PC-3 (cell line): Measurements from ENCODE around the gene FTO. TPM values are rescaled to one million over a fixed set of nuclear protein-coding genes. Genes with fewer than 3 reads are reported as not detected.

Source experiments
- ATAC-seq: fragments of 200-7000 bp; cut with Tn5 transposase; 2 replicates; pipeline ENCODE4 v1.9.1; 2020; ENCODE audit warnings: mild to moderate bottlenecking, moderate library complexity
- BruUV-seq: library from RNA; stranded (reverse); fragments of 400-500 nt; replicated peaks from 2 replicates; lab custom pipeline; 2021; lab: Mats Ljungman, UMichigan
- CTCF ChIA-PET: fragments of 300-600 bp; sonication (Branson Sonifier 250); formaldehyde crosslinking; loops from one replicate; lab custom pipeline; 2022; ENCODE audit warnings: antibody characterized with exemption; lab: Charles Lee
- POLR2A ChIA-PET: fragments of 300-600 bp; sonication (Branson Sonifier 250); formaldehyde crosslinking; loops from one replicate; lab custom pipeline; 2022; ENCODE audit warnings: antibody characterized with exemption; ENCODE audit not compliant: unreplicated experiment; lab: Charles Lee
- DNase-seq: peaks from one replicate; pipeline ENCODE4 v3.0.0-alpha.2; 2015
- H2AFZ ChIP-seq: fragments of 300-600 bp; sonication (generic); 2 replicates; pipeline ENCODE4 v1.6.0; 2016; ENCODE audit warnings: antibody characterized with exemption, low read length
- H3F3A ChIP-seq: fragments of 300-600 bp; sonication (generic); one replicate; pipeline ENCODE4 v1.6.0; 2017; ENCODE audit warnings: antibody characterized with exemption, low read length, control low read depth, mild to moderate bottlenecking; ENCODE audit not compliant: unreplicated experiment
- H3K27ac ChIP-seq: fragments of 300-600 bp; sonication (generic); 2 replicates; pipeline ENCODE4 v1.5.1; 2016; ENCODE audit warnings: mild to moderate bottlenecking, low read length
- H3K27me3 ChIP-seq: fragments of 300-600 bp; sonication (generic); 2 replicates; pipeline ENCODE4 v1.6.1; 2016; ENCODE audit warnings: low read length, mixed read lengths
- H3K36me3 ChIP-seq: fragments of 300-600 bp; sonication (generic); 2 replicates; pipeline ENCODE4 v1.6.1; 2016; ENCODE audit warnings: low read depth, mixed run types, low read length, mixed read lengths
- H3K4me1 ChIP-seq: fragments of 300-600 bp; sonication (generic); 2 replicates; pipeline ENCODE4 v1.5.1; 2016; ENCODE audit warnings: low read length; ENCODE audit not compliant: insufficient read depth
- H3K4me2 ChIP-seq: fragments of 300-600 bp; sonication (generic); 2 replicates; pipeline ENCODE4 v1.6.0; 2016; ENCODE audit warnings: low read length
- H3K4me3 ChIP-seq: fragments of 300-600 bp; sonication (generic); 2 replicates; pipeline ENCODE4 v1.5.1; 2016; ENCODE audit warnings: mild to moderate bottlenecking, low read length, mixed read lengths
- H3K79me2 ChIP-seq: fragments of 300-600 bp; sonication (generic); 2 replicates; pipeline ENCODE4 v1.6.1; 2017; ENCODE audit warnings: low read length, mixed read lengths
- H3K9ac ChIP-seq: fragments of 300-600 bp; sonication (generic); 2 replicates; pipeline ENCODE4 v1.6.0; 2016; ENCODE audit warnings: mild to moderate bottlenecking, low read length
- H3K9me2 ChIP-seq: fragments of 300-600 bp; sonication (generic); replicated peaks from 2 replicates; pipeline ENCODE4 v1.6.1; 2016; ENCODE audit warnings: mixed run types, low read length, mixed read lengths
- H3K9me3 ChIP-seq: fragments of 300-600 bp; sonication (generic); 2 replicates; pipeline ENCODE4 v1.6.1; 2016; ENCODE audit warnings: low read length, mixed read lengths
- H4K20me1 ChIP-seq: fragments of 300-600 bp; sonication (generic); 2 replicates; pipeline ENCODE4 v1.6.1; 2016; ENCODE audit warnings: low read length, mixed read lengths
- CTCF ChIP-seq: fragments of 300-600 bp; sonication (generic); conservative IDR thresholded peaks from 2 replicates; pipeline ENCODE4 v1.5.1; 2017; ENCODE audit warnings: antibody characterized with exemption, low read depth, mild to moderate bottlenecking, low read length
- EZH2 ChIP-seq: fragments of 300-600 bp; sonication (generic); IDR thresholded peaks from one replicate; pipeline ENCODE4 v1.6.1; 2017; ENCODE audit warnings: antibody characterized with exemption, mild to moderate bottlenecking, low read length; ENCODE audit not compliant: unreplicated experiment
- EZH2phosphoT487 ChIP-seq: fragments of 300-600 bp; sonication (generic); IDR thresholded peaks from 2 replicates; pipeline ENCODE4 v1.6.1; 2018; ENCODE audit warnings: mild to moderate bottlenecking, antibody characterized with exemption, low read length, borderline replicate concordance
- intact Hi-C: fragments of 100-400 bp; cut with micrococcal nuclease; formaldehyde crosslinking; loops from 2 replicates; pipeline ENCODE4 v1.9.0; 2023
- total RNA-seq: library from RNA; depleted of rRNA; stranded (reverse); fragments of >200 nt; gene quantifications from 2 replicates; pipeline ENCODE4 v1.2.3, GENCODE V29; 2014

FTO gene
- total RNA-seq, 1 experiment from 2014 or later, result 27.0 TPM

GRCh38 chr16:53756275-53756996, 52.5 kb downstream of the FTO start:
- H3K9ac ChIP-seq, result no peak overlapping the region
- peak overlapping the region; percentile 60 for H3K27ac ChIP-seq
- intact Hi-C loops, result loop anchor here (1.0 kb wide), 1 partner anchor 12 kb away; no protein-coding TSS in a partner anchor
- no peaks in the 10 kb centered on the region for H3K9me2 ChIP-seq
- H3K27me3 ChIP-seq, result no peaks in the 10 kb centered on the region
- POLR2A ChIA-PET, result no interaction called here
- BruUV-seq, result no TSS peak
- no peaks in the 10 kb centered on the region for H3F3A ChIP-seq
- H2AFZ ChIP-seq, result no peak overlapping the region
- CTCF ChIA-PET, result no interaction called here
- DNase-seq (peak; percentile 47), ATAC-seq (peak; percentile 85)
- H3K4me2 ChIP-seq, result peak overlapping the region; percentile 52
- no peaks in the 10 kb centered on the region for H3K9me3 ChIP-seq
- H3K4me1 ChIP-seq, result peaks cover 25% of the 10 kb centered on the region
- no peaks in the 10 kb centered on the region for H3K36me3 ChIP-seq
- TF ChIP-seq EZH2phosphoT487 (no peak), CTCF (no peak), EZH2 (no peak)
- no peaks in the 10 kb centered on the region for H4K20me1 ChIP-seq
- no peak overlapping the region for H3K4me3 ChIP-seq
- H3K79me2 ChIP-seq, result peaks cover 37% of the 10 kb centered on the region

GRCh38 chr16:53757971-53758609, 54.1 kb downstream of the FTO start:
- Histone ChIP-seq H3K9me2 (no peaks in the 10 kb centered on the region), H2AFZ (no peak overlapping the region), H4K20me1 (no peaks in the 10 kb centered on the region), H3F3A (no peaks in the 10 kb centered on the region), H3K4me1 (peaks cover 25% of the 10 kb centered on the region), H3K9me3 (no peaks in the 10 kb centered on the region), H3K4me3 (no peak overlapping the region), H3K79me2 (peaks cover 37% of the 10 kb centered on the region), H3K27ac (no peak overlapping the region), H3K36me3 (no peaks in the 10 kb centered on the region), H3K9ac (no peak overlapping the region), H3K27me3 (no peaks in the 10 kb centered on the region), H3K4me2 (no peak overlapping the region)
- POLR2A ChIA-PET, result no interaction called here
- ATAC-seq (no peak), DNase-seq (no peak)
- no TSS peak for BruUV-seq
- TF ChIP-seq EZH2 (no peak), EZH2phosphoT487 (no peak), CTCF (no peak)
- intact Hi-C loops, result no loop called here
- CTCF ChIA-PET, result no interaction called here
